ENCODE measurements around the gene PHC2. TPM values are rescaled to one million over a fixed set of nuclear protein-coding genes. Genes with fewer than 3 reads are reported as not detected.

The PHC2 gene
- polyA plus RNA-seq, 1 donor: 58.2 TPM

- Histone ChIP-seq H3K36me3 (ENCODE audit: control insufficient read depth, insufficient read depth, low read length) (peaks cover 12% of the 10 kb centered on the region), H3K27ac (ENCODE audit: low read length) (no peak overlapping the region), H3K4me3 (ENCODE audit: low read length) (no peak overlapping the region), H3K27me3 (ENCODE audit: control insufficient read depth, insufficient read depth, low read length) (no peaks in the 10 kb centered on the region), H3K4me1 (ENCODE audit: control insufficient read depth, insufficient read depth, low read length) (peaks cover 6% of the 10 kb centered on the region), H3K9me3 (ENCODE audit: control insufficient read depth, low read depth, low read length) (no peaks in the 10 kb centered on the region)
- no peak for DNase-seq
- no CpG with 5 or more reads among the region's 16 CpGs for WGBS (ENCODE audit: insufficient coverage, low lambda C conversion rate)
These were observed 76.1 kb downstream of the PHC2 start for GRCh38 chr1:33354707-33355316.

DNA sequence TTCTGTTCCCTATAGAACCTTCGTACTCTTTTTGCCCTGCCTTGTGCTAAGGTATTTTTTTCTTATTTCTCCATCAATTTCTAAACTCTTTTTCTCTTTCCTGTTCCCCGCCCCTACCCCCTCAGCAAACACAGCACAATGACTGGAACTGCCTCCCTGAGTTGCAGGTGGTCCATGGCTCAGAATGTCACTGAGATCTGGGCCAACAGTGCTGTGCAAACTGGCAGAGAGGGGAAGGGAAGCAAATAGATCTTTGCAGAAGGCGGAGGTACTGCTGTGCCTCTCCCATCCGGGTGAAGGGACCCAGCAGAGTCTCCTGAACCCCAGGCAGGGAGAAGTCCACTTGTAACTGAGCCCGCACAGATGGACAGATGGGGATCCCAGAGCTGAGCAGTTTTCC is 77.4 kb downstream of the PHC2 start:
- Histone ChIP-seq H3K4me1 (ENCODE audit: control insufficient read depth, insufficient read depth, low read length) (peaks cover 7% of the 10 kb centered on the region), H3K27me3 (ENCODE audit: control insufficient read depth, insufficient read depth, low read length) (no peaks in the 10 kb centered on the region), H3K9me3 (ENCODE audit: control insufficient read depth, low read depth, low read length) (no peaks in the 10 kb centered on the region), H3K27ac (ENCODE audit: low read length) (no peak overlapping the region), H3K36me3 (ENCODE audit: control insufficient read depth, insufficient read depth, low read length) (peaks cover 12% of the 10 kb centered on the region), H3K4me3 (ENCODE audit: low read length) (no peak overlapping the region)
- 100% methylated on average over 2 of the region's 5 CpGs for WGBS (ENCODE audit: insufficient coverage, low lambda C conversion rate)
- DNase-seq: no peak

- Histone ChIP-seq H3K4me1 (ENCODE audit: control insufficient read depth, insufficient read depth, low read length) (peaks cover 29% of the 10 kb centered on the region), H3K27me3 (ENCODE audit: control insufficient read depth, insufficient read depth, low read length) (no peaks in the 10 kb centered on the region), H3K9me3 (ENCODE audit: control insufficient read depth, low read depth, low read length) (no peaks in the 10 kb centered on the region), H3K27ac (ENCODE audit: low read length) (no peak overlapping the region), H3K4me3 (ENCODE audit: low read length) (no peak overlapping the region), H3K36me3 (ENCODE audit: control insufficient read depth, insufficient read depth, low read length) (peaks cover 12% of the 10 kb centered on the region)
- 100% methylated on average over 4 of the region's 6 CpGs for WGBS (ENCODE audit: insufficient coverage, low lambda C conversion rate)
- no peak for DNase-seq
These were observed 79.6 kb downstream of the PHC2 start for GRCh38 chr1:33351281-33351660.

- Histone ChIP-seq H3K9me3 (ENCODE audit: control insufficient read depth, low read depth, low read length) (no peaks in the 10 kb centered on the region), H3K27me3 (ENCODE audit: control insufficient read depth, insufficient read depth, low read length) (no peaks in the 10 kb centered on the region), H3K4me1 (ENCODE audit: control insufficient read depth, insufficient read depth, low read length) (peaks cover 32% of the 10 kb centered on the region), H3K27ac (ENCODE audit: low read length) (peak overlapping the region; percentile 88), H3K36me3 (ENCODE audit: control insufficient read depth, insufficient read depth, low read length) (peaks cover 12% of the 10 kb centered on the region), H3K4me3 (ENCODE audit: low read length) (peak overlapping the region; percentile 86)
- DNase-seq: no peak
- 46% methylated on average over 5 of the region's 6 CpGs for WGBS (ENCODE audit: insufficient coverage, low lambda C conversion rate)
These were observed 80.1 kb downstream of the PHC2 start for GRCh38 chr1:33350611-33351280.

- H3K4me3 ChIP-seq (ENCODE audit: low read length): peak overlapping the region; percentile 86
- H3K4me1 ChIP-seq (ENCODE audit: control insufficient read depth, insufficient read depth, low read length): peaks cover 32% of the 10 kb centered on the region
- peak overlapping the region; percentile 88 for H3K27ac ChIP-seq (ENCODE audit: low read length)
- 0% methylated on average over 1 of the region's 104 CpGs for WGBS (ENCODE audit: insufficient coverage, low lambda C conversion rate)
- DNase-seq: peak; percentile 84 to 88
- H3K36me3 ChIP-seq (ENCODE audit: control insufficient read depth, insufficient read depth, low read length): peaks cover 8% of the 10 kb centered on the region
- H3K27me3 ChIP-seq (ENCODE audit: control insufficient read depth, insufficient read depth, low read length): no peaks in the 10 kb centered on the region
- no peaks in the 10 kb centered on the region for H3K9me3 ChIP-seq (ENCODE audit: control insufficient read depth, low read depth, low read length)
These were observed 80.9 kb downstream of the PHC2 start for GRCh38 chr1:33349778-33350610.

DNA sequence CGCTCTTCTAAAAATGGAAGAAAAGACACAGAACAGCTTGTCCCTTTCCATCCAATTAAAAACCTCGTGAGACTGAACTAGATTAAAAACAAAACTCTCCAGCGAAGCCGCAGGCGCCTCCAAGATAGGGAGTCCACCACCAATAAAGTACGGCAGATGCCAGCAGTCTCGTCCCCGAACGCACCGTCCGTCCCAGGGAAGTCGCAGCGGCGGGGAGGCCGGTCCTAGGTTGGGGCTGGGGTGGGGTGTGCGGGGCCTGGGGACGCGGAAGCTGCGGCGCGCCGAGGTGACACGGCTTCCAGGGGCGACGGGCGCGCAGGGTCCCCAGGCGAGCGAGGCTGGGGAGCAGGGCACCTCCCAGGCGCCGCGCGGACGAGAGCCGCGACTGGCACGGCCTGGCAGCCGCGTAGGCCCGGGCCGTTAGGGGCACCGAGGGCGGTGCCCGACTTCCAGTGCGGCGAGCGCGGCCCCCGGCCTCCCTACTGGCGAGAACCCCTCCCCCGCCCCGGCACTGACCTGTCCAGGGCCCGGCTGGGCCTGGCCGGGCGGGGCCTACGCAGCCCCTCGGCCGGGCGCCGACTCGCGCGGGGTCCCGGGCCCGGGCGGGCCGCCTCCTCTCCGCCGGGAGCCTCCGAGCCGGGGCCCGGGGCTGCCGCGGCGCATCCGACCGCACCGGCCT is 81.7 kb downstream of the PHC2 start:
- H3K27me3 ChIP-seq (ENCODE audit: control insufficient read depth, insufficient read depth, low read length): no peaks in the 10 kb centered on the region
- peaks cover 33% of the 10 kb centered on the region for H3K4me1 ChIP-seq (ENCODE audit: control insufficient read depth, insufficient read depth, low read length)
- peaks cover 1% of the 10 kb centered on the region for H3K36me3 ChIP-seq (ENCODE audit: control insufficient read depth, insufficient read depth, low read length)
- no CpG with 5 or more reads among the region's 78 CpGs for WGBS (ENCODE audit: insufficient coverage, low lambda C conversion rate)
- peak overlapping the region; percentile 81 for H3K27ac ChIP-seq (ENCODE audit: low read length)
- peak in 1 of 2 donors; percentile 60 for DNase-seq
- peak overlapping the region; percentile 79 for H3K4me3 ChIP-seq (ENCODE audit: low read length)
- H3K9me3 ChIP-seq (ENCODE audit: control insufficient read depth, low read depth, low read length): no peaks in the 10 kb centered on the region

DNA sequence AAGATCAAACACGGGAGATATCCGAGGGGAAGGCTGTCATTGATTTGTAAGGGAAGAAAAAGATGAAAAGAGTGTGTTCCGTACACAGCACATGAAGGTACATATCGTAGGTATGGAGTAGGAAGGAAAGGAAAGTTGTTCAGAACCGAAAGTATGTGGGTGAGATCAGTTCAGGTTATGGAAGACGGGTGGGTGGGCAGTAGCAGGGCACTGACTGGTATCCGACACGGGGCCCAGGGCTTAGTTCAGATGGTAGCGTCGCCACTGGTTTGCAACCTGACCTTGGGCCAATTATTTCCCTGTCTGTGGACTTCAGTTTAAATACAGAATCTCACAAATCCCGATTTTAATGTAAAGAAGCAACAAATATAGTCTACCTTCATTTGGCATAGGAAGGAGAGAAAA is 82.2 kb downstream of the PHC2 start:
- Histone ChIP-seq H3K9me3 (ENCODE audit: control insufficient read depth, low read depth, low read length) (no peaks in the 10 kb centered on the region), H3K4me3 (ENCODE audit: low read length) (peak overlapping the region; percentile 79), H3K36me3 (ENCODE audit: control insufficient read depth, insufficient read depth, low read length) (peaks cover 1% of the 10 kb centered on the region), H3K4me1 (ENCODE audit: control insufficient read depth, insufficient read depth, low read length) (peaks cover 38% of the 10 kb centered on the region), H3K27me3 (ENCODE audit: control insufficient read depth, insufficient read depth, low read length) (no peaks in the 10 kb centered on the region), H3K27ac (ENCODE audit: low read length) (peak overlapping the region; percentile 81)
- 6% methylated on average over 6 of the region's 11 CpGs for WGBS (ENCODE audit: insufficient coverage, low lambda C conversion rate)
- peak in 1 of 2 donors; percentile 55 for DNase-seq

- peaks cover 41% of the 10 kb centered on the region for H3K4me1 ChIP-seq (ENCODE audit: control insufficient read depth, insufficient read depth, low read length)
- peak overlapping the region; percentile 79 for H3K4me3 ChIP-seq (ENCODE audit: low read length)
These were observed 82.7 kb downstream of the PHC2 start for GRCh38 chr1:33348194-33348593.

GRCh38 chr1:33347650-33347992 is 83.3 kb downstream of the PHC2 start:
- Histone ChIP-seq H3K9me3 (ENCODE audit: control insufficient read depth, low read depth, low read length) (no peaks in the 10 kb centered on the region), H3K27ac (ENCODE audit: low read length) (peak overlapping the region; percentile 81), H3K27me3 (ENCODE audit: control insufficient read depth, insufficient read depth, low read length) (no peaks in the 10 kb centered on the region), H3K4me3 (ENCODE audit: low read length) (peak overlapping the region; percentile 79), H3K36me3 (ENCODE audit: control insufficient read depth, insufficient read depth, low read length) (peaks cover 9% of the 10 kb centered on the region), H3K4me1 (ENCODE audit: control insufficient read depth, insufficient read depth, low read length) (peaks cover 45% of the 10 kb centered on the region)
- DNase-seq: peak; percentile 40 to 58
- WGBS (ENCODE audit: insufficient coverage, low lambda C conversion rate): no CpG with 5 or more reads among the region's 5 CpGs

More at GRCh38 chr1:33348194-33348593, 82.7 kb downstream of the PHC2 start:
- Histone ChIP-seq H3K27me3 (ENCODE audit: control insufficient read depth, insufficient read depth, low read length) (no peaks in the 10 kb centered on the region), H3K27ac (ENCODE audit: low read length) (peak overlapping the region; percentile 81), H3K9me3 (ENCODE audit: control insufficient read depth, low read depth, low read length) (no peaks in the 10 kb centered on the region), H3K36me3 (ENCODE audit: control insufficient read depth, insufficient read depth, low read length) (peaks cover 4% of the 10 kb centered on the region)
- WGBS (ENCODE audit: insufficient coverage, low lambda C conversion rate): no CpG with 5 or more reads among the region's 2 CpGs
- no peak for DNase-seq

Measured in large intestine (tissue), 3 donors.